Natural killer cell (primary cell): ENCODE data around the gene PI16. TPM values are rescaled to one million over a fixed set of nuclear protein-coding genes. Genes with fewer than 3 reads are reported as not detected.

Experiments
- ATAC-seq, 3 donors: fragments of 150-1000 bp in 2 of 3; fragments of 200-7000 bp in 1 of 3; cut with Tn5 transposase; 1 replicate in 1 of 3; 2 replicates in 2 of 3; pipeline ENCODE4 v1.10.0; 2021; ENCODE audit warnings: mild to moderate bottlenecking in 2 of 3, moderate library complexity in 2 of 3
- DNase-seq, 2 donors: peaks; one replicate each; pipeline versions ENCODE4 v3.0.0 to v3.0.0-alpha.2; 2013 to 2021; ENCODE audit warnings: mixed read lengths in 1 of 2
- H3K27ac ChIP-seq: one replicate; pipeline ENCODE4 v1.5.1; 2013; ENCODE audit warnings: mild to moderate bottlenecking, low read length
- H3K27me3 ChIP-seq: one replicate; pipeline ENCODE4 v1.6.1; 2013; ENCODE audit warnings: low read length; ENCODE audit not compliant: control insufficient read depth, insufficient read depth
- H3K36me3 ChIP-seq: one replicate; pipeline ENCODE4 v1.6.1; 2013; ENCODE audit warnings: low read length; ENCODE audit not compliant: control insufficient read depth, insufficient read depth
- H3K4me1 ChIP-seq: one replicate; pipeline ENCODE4 v1.6.1; 2013; ENCODE audit warnings: low read length; ENCODE audit not compliant: control insufficient read depth, insufficient read depth
- H3K4me3 ChIP-seq: one replicate; pipeline ENCODE4 v1.5.1; 2013; ENCODE audit warnings: low read length
- H3K9me3 ChIP-seq: one replicate; pipeline ENCODE4 v1.6.1; 2013; ENCODE audit warnings: low read length; ENCODE audit not compliant: control insufficient read depth, insufficient read depth
- H3K27ac Mint-ChIP-seq, 2 donors: one replicate each; pipeline ENCODE4 v1.8.0; 2022; ENCODE audit warnings: mild to moderate bottlenecking in 2 of 2, mixed read lengths in 2 of 2, moderate library complexity in 1 of 2
- H3K27me3 Mint-ChIP-seq, 2 donors: one replicate each; pipeline ENCODE4 v1.8.0; 2022; ENCODE audit warnings: low read depth in 2 of 2, mixed read lengths in 2 of 2
- H3K36me3 Mint-ChIP-seq: one replicate; pipeline ENCODE4 v1.8.0; 2022; ENCODE audit warnings: mixed read lengths
- H3K4me1 Mint-ChIP-seq, 2 donors: one replicate each; pipeline ENCODE4 v1.8.0; 2022; ENCODE audit warnings: mixed read lengths in 2 of 2
- H3K4me3 Mint-ChIP-seq: one replicate; pipeline ENCODE4 v1.8.0; 2022; ENCODE audit warnings: mild to moderate bottlenecking, moderate library complexity, mixed read lengths
- H3K9me3 Mint-ChIP-seq, 2 donors: one replicate each; pipeline ENCODE4 v1.8.0; 2022; ENCODE audit warnings: mixed read lengths in 2 of 2
- WGBS: methylation state at CpG from one replicate; pipeline ENCODE4 v1.1.7; 2013; ENCODE audit warnings: missing lambda C conversion rate; ENCODE audit not compliant: insufficient coverage; 5-methylcytosine and 5-hydroxymethylcytosine counted together
- intact Hi-C: fragments of 100-400 bp; cut with micrococcal nuclease; formaldehyde crosslinking; loops from one replicate; pipeline ENCODE4 v1.14.2; 2022
- total RNA-seq, 4 donors: library from RNA; stranded (reverse); fragments of 120-200 nt in 1 of 4; gene quantifications; one replicate each; pipeline versions ENCODE4 v1.2.3 to v1.2.4, GENCODE V29; 2013 to 2022
- TF ChIP-seq, protein P1 (sequence below): fragments of 200-600 bp; IDR thresholded peaks from one replicate; pipeline ENCODE4 v1.8.0; 2022; ENCODE audit warnings: antibody characterized with exemption

Gene PI16
- total RNA-seq, 3 donors from 2014 or later (not counting 1 experiment from before 2014, with no cell fraction given), result 0.33 to 1.8 (median 1.1) TPM

DNA sequence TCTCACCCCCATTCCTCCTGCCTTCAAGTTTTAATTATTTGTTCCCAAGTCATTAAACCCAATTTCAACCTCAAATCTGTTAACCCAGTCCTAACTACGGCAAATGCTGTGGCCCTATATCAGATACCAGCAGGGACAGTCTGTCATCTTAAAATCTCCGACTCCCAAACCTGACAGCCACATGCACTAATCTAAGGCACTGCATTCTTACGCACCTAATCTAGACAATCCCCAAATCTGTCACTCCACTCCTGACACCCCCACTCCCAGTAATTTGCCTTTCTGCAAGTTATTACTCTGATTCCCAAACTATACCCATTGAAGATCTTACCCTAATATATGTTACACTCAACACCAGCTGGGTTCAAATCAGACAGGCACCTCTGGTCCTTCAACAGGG lies 29.0 kb downstream of the PI16 start:
- Histone ChIP-seq H3K27me3 (no peaks in the 10 kb centered on the region), H3K36me3 (peaks cover 9% of the 10 kb centered on the region), H3K27ac (no peak overlapping the region), H3K4me1 (peaks cover 27% of the 10 kb centered on the region), H3K9me3 (no peaks in the 10 kb centered on the region), H3K4me3 (no peak overlapping the region)
- intact Hi-C loops, result no loop called here
- TF ChIP-seq, protein P1, sequence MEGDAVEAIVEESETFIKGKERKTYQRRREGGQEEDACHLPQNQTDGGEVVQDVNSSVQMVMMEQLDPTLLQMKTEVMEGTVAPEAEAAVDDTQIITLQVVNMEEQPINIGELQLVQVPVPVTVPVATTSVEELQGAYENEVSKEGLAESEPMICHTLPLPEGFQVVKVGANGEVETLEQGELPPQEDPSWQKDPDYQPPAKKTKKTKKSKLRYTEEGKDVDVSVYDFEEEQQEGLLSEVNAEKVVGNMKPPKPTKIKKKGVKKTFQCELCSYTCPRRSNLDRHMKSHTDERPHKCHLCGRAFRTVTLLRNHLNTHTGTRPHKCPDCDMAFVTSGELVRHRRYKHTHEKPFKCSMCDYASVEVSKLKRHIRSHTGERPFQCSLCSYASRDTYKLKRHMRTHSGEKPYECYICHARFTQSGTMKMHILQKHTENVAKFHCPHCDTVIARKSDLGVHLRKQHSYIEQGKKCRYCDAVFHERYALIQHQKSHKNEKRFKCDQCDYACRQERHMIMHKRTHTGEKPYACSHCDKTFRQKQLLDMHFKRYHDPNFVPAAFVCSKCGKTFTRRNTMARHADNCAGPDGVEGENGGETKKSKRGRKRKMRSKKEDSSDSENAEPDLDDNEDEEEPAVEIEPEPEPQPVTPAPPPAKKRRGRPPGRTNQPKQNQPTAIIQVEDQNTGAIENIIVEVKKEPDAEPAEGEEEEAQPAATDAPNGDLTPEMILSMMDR, result no peak
- no peaks in the 10 kb centered on the region for H3K9me3 Mint-ChIP-seq
- no peak overlapping the region for H3K4me3 Mint-ChIP-seq
- no peaks in the 10 kb centered on the region for H3K36me3 Mint-ChIP-seq
- no peak overlapping the region for H3K27ac Mint-ChIP-seq
- DNase-seq (no peak), ATAC-seq (no peak)
- H3K27me3 Mint-ChIP-seq, result peaks cover 0 to 6% of the 10 kb centered on the region in 2 donors
- WGBS, result 96% methylated on average over 3 of the region's 3 CpGs
- H3K4me1 Mint-ChIP-seq, result peaks cover 33 to 43% of the 10 kb centered on the region in 2 donors

DNA sequence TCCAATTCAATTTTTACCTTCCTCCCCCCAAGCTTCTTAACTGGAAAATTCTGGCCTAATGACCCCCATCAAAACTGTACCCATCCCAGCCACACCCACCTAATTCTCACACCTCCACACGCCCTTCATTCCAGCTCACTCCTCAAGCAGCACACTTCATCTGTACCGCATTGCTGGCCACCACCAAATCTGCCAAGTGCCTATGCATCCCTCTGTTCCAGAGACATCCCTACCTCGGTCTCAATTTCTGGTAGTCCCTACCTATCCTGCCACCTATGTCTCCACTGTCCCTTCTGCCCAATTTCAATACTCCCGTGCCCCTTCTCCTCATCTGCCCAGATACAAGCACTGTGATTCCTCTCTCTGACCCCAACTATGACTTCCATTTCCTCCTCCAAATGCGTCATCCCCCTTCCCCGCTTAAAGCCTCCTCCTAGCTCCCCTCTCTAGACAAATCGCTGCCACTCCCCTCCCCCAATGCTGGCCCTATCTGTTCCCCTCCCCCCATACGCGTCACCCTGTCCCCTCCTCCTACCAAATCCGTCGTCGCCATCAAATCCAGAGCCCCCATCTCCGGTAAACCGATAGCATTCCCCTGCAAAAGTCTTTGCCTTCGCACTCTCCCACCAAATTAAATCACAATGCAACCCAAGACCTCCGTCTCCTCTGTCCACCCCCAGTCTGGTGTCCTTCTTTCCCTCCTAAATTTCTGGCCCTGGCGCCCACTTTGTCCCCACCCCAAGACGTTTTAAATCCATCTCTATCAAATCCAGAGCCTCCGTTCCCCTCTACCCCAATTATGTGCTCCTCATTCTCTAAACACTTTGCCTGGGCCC lies 30.3 kb downstream of the PI16 start:
- Histone ChIP-seq H3K4me3 (peak overlapping the region; percentile 99), H3K9me3 (no peaks in the 10 kb centered on the region), H3K4me1 (peaks cover 27% of the 10 kb centered on the region), H3K27me3 (no peaks in the 10 kb centered on the region), H3K36me3 (peaks cover 4% of the 10 kb centered on the region), H3K27ac (peak overlapping the region; percentile 31)
- intact Hi-C loops, result no loop called here
- ATAC-seq (peak in 1 of 3 donors; percentile 16), DNase-seq (peak in 1 of 2 donors; percentile 72)
- Mint-ChIP-seq H3K27me3 (peaks cover 3 to 12% of the 10 kb centered on the region in 2 donors), H3K4me1 (peaks cover 22 to 32% of the 10 kb centered on the region in 2 donors), H3K27ac (no peak overlapping the region), H3K4me3 (no peak overlapping the region), H3K36me3 (no peaks in the 10 kb centered on the region), H3K9me3 (no peaks in the 10 kb centered on the region)
- TF ChIP-seq, protein P1, result no peak
- whole genome bisulfite sequencing, result 11% methylated on average over 19 of the region's 19 CpGs

DNA sequence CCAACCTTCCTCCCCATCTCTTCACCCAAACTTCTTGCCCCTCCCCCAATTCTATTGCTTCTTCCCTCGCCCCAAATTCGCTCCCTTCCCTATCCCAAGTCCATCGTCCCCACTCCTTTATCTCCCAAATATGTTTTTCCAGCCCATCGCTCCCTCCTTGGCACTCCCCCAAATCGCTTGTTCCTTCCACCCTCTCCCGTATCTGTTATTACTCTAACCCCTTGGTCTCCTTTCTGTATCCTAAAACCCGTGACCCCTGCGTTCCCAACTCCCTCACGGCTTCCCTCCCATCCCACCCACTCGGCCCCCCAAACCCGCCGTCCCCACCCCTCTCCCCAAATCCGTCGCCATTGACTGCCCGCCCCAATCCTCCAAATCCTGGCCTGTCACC lies 30.9 kb downstream of the PI16 start:
- Histone ChIP-seq H3K9me3 (no peaks in the 10 kb centered on the region), H3K27ac (peak overlapping the region; percentile 78), H3K27me3 (no peaks in the 10 kb centered on the region), H3K4me3 (peak overlapping the region; percentile 99), H3K4me1 (peaks cover 27% of the 10 kb centered on the region), H3K36me3 (peaks cover 4% of the 10 kb centered on the region)
- no peak overlapping the region for H3K4me3 Mint-ChIP-seq
- WGBS, result under 1% methylated on average over 15 of the region's 15 CpGs
- TF ChIP-seq, protein P1, result no peak
- no peaks in the 10 kb centered on the region for H3K9me3 Mint-ChIP-seq
- no peak overlapping the region for H3K27ac Mint-ChIP-seq
- no peaks in the 10 kb centered on the region for H3K36me3 Mint-ChIP-seq
- intact Hi-C loops, result no loop called here
- H3K4me1 Mint-ChIP-seq, result peaks cover 20 to 28% of the 10 kb centered on the region in 2 donors
- peak in 1 of 2 donors; percentile 29 for DNase-seq
- H3K27me3 Mint-ChIP-seq, result peaks cover 3 to 12% of the 10 kb centered on the region in 2 donors
- no peak for ATAC-seq
